Lower leg skin (tissue), 4 donors: ENCODE measurements around the gene TMEM125. TPM values are rescaled to one million over a fixed set of nuclear protein-coding genes. Genes with fewer than 3 reads are reported as not detected.

ENCODE experiments used
- DNase-seq, 2 donors: peaks; one replicate each; pipeline ENCODE4 v3.0.0-alpha.2; 2019; ENCODE audit warnings: low spot score in 2 of 2
- H3K4me3 ChIP-seq: fragments of 200-600 bp; sonication (generic); 2 replicates; pipeline ENCODE4 v1.5.1; 2017; ENCODE audit warnings: mild to moderate bottlenecking, low read depth; ENCODE audit not compliant: poor library complexity, severe bottlenecking
- POLR2A ChIP-seq, 2 donors: fragments of 450-650 bp; IDR thresholded peaks; one replicate each; pipeline ENCODE4 v1.6.1; 2016 to 2017; ENCODE audit warnings: antibody characterized with exemption in 2 of 2, mild to moderate bottlenecking in 1 of 2, moderate library complexity in 1 of 2
- WGBS, 2 donors: methylation state at CpG; one replicate each; pipeline ENCODE4 v1.1.5; 2018; 5-methylcytosine and 5-hydroxymethylcytosine counted together
- intact Hi-C: fragments of 100-400 bp; cut with DNase I; formaldehyde crosslinking; loops from one replicate; pipeline ENCODE4 v1.15.0; 2023; ENCODE audit warnings: low total_unique reads
- total RNA-seq, 4 donors: library from RNA; depleted of rRNA; stranded (reverse); fragments of >200 nt; gene quantifications; one replicate each; pipeline ENCODE4 v1.1.0, GENCODE V29; 2016
- TF ChIP-seq, protein P1 (sequence below), 3 donors: fragments of 450-650 bp; IDR thresholded peaks; one replicate each; pipeline ENCODE4 v1.5.1; 2016; ENCODE audit warnings: antibody characterized with exemption in 3 of 3, mild to moderate bottlenecking in 3 of 3, moderate library complexity in 2 of 3

Gene TMEM125
- total RNA-seq, 4 donors from 2014 or later, result 13.6 to 34.5 (median 19.0) TPM

DNA sequence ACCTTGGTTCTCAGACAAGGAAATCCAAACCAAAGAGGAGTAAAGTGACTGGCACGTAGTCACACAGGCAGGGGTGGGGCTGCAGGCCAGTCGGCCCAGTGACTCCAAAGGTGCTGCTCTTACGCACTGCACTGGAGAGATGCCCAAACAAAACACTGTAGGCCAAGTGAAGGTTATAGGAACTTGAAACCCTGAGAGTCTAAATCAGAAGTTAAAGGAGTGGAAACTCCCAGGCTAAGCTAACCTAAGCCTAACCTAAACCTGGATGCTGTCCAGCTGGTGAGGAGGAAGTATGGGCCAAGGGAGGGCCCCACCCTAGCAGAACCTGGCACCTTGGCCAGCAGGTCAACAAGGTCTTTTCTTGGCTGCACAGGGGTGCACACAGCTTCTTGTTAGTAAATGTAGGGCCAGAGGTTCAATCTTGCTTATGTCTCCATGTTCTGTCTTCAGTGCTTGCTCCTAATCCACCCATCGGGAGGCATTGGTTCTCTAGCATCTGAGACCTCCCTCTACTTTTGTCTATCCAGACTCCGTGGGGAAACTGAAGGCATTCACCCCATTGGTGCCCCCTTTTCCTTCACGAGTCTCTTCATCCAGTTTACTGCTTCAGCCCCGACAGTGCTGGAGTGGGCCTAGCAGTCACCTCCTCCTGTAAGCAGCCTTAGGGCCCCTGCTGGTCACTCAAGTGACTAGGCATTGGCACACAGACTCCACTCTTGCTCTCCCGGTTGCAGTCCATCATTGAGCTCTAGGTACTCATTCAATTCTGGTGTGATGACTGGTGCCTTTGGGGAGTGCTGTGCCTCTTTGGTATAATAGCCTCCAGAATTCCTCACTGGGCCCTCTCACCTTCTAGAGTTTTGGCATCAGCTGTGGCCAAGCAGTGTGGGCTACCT, 12.9 kb upstream of the TMEM125 start:
- intact Hi-C loops, result no loop called here
- no peak for TF ChIP-seq POLR2A (IDR thresholded peaks at IDR 0.05)
- TF ChIP-seq, protein P1, sequence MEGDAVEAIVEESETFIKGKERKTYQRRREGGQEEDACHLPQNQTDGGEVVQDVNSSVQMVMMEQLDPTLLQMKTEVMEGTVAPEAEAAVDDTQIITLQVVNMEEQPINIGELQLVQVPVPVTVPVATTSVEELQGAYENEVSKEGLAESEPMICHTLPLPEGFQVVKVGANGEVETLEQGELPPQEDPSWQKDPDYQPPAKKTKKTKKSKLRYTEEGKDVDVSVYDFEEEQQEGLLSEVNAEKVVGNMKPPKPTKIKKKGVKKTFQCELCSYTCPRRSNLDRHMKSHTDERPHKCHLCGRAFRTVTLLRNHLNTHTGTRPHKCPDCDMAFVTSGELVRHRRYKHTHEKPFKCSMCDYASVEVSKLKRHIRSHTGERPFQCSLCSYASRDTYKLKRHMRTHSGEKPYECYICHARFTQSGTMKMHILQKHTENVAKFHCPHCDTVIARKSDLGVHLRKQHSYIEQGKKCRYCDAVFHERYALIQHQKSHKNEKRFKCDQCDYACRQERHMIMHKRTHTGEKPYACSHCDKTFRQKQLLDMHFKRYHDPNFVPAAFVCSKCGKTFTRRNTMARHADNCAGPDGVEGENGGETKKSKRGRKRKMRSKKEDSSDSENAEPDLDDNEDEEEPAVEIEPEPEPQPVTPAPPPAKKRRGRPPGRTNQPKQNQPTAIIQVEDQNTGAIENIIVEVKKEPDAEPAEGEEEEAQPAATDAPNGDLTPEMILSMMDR (IDR thresholded peaks at IDR 0.05), result no peak
- WGBS, 2 donors, result 67 to 76% methylated on average over 8 of the region's 8 CpGs
- peak in 1 of 2 donors; percentile 64 for DNase-seq
- no peak overlapping the region for H3K4me3 ChIP-seq

DNA sequence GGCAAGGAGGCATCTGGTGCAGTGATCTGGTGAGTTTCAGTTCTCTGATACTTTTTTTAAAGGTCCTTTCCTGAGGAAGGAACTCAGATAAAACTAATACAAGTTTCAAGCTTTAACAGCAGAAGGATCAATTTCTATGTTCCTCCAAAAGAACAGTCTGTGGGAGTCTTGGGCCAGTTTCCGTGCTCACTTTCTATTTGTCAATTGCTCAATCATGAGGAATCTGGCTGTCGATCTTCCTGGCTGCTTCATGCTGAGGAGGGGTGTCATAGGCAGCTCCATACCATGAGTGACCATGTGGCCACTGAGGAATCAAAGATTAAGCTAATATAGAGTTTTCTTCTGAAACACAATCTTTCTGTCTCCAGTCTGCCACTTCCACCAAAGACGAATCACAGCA, 11.4 kb upstream of the TMEM125 start:
- intact Hi-C loops, result no loop called here
- TF ChIP-seq, protein P1 (IDR thresholded peaks at IDR 0.05), result no peak
- TF ChIP-seq POLR2A (IDR thresholded peaks at IDR 0.05), result no peak
- WGBS, 2 donors, result 70 to 89% methylated on average over 3 of the region's 3 CpGs
- no peak for DNase-seq
- H3K4me3 ChIP-seq, result no peak overlapping the region

DNA sequence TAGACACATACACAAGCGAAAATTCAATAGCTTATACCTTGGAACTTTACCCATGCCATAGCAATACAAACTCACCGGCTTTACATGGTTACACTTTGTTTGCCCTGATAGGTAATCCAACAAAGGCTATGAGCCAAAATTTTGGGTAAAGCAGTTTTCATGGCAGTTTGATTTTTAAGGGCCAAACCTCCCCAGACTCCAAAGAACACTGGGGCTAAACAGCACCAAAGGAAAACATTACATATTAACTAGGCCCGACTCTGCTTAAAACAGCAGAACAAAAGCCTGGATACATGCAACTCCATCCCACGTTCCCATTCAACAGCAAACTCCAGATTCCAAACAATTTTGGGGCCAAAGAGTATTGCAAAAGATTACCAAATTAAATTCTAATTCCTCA, 4.4 kb upstream of the TMEM125 start:
- DNase-seq, result no peak

DNA sequence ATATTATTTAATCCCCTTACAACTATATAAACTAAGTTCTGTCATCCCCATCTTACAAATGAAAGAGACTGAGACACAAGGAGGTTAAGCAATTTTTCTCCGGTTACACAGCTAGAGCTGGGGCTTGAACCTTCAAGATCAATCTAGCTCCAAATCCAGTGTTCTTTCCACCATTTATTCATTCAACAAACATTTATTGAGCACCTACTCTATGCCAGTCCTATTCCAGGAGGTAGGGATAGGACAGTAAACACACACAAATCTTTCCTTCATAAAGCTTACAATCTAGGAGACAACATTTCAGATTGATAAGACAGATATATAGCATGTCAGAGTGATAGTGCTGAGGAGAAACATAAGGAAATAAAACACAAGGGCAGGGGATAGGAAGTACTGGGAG, 2.9 kb upstream of the TMEM125 start:
- DNase-seq, result no peak
- no peak for TF ChIP-seq POLR2A (IDR thresholded peaks at IDR 0.05)
- TF ChIP-seq, protein P1 (IDR thresholded peaks at IDR 0.05), result no peak
- intact Hi-C loops, result no loop called here
- 96 to 100% methylated on average over 1 of the region's 1 CpG for WGBS, 2 donors
- no peak overlapping the region for H3K4me3 ChIP-seq

More for the DNA sequence above, 4.4 kb upstream of the TMEM125 start:
- 87 to 90% methylated on average over 4 of the region's 4 CpGs for WGBS, 2 donors
- intact Hi-C loops, result no loop called here
- no peak overlapping the region for H3K4me3 ChIP-seq
- TF ChIP-seq, protein P1 (IDR thresholded peaks at IDR 0.05), result no peak
- TF ChIP-seq POLR2A (IDR thresholded peaks at IDR 0.05), result no peak

DNA sequence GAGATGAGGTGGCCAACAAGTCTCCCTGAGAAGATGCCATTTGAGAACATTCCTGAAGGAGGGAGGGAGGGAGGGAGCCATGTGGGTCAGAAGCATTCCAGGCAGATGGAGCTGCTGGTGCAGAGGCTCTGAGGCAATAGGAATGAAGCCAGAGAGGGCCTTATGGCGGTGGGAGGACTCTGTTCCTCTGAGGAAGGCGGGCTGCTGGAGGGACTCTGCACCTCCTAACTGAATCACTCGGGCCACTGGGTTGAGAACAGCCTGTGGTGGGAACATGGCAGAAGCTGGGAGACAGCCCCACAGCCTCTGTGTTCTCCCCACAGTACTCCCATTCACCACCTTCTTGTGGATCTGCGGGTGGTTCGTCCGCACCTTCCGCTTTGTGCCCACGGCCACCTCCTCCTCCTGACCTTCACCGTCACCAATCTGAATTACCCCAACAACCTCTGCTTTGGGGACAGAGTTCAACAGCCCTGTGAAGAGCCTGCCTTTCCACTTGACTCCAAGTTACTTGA, 2.4 kb upstream of the TMEM125 start:
- DNase-seq, result peak in 1 of 2 donors; percentile 31
- H3K4me3 ChIP-seq, result no peak overlapping the region
- intact Hi-C loops, result no loop called here
- WGBS, 2 donors, result 89 to 90% methylated on average over 9 of the region's 9 CpGs
- TF ChIP-seq, protein P1 (IDR thresholded peaks at IDR 0.05), result no peak
- TF ChIP-seq POLR2A (IDR thresholded peaks at IDR 0.05), result no peak
